ENCODE data around the gene DNASE1L1. TPM values are rescaled to one million over a fixed set of nuclear protein-coding genes. Genes with fewer than 3 reads are reported as not detected.

The DNASE1L1 gene
- total RNA-seq, 1 donor from 2014 or later: 56.3 TPM

DNA sequence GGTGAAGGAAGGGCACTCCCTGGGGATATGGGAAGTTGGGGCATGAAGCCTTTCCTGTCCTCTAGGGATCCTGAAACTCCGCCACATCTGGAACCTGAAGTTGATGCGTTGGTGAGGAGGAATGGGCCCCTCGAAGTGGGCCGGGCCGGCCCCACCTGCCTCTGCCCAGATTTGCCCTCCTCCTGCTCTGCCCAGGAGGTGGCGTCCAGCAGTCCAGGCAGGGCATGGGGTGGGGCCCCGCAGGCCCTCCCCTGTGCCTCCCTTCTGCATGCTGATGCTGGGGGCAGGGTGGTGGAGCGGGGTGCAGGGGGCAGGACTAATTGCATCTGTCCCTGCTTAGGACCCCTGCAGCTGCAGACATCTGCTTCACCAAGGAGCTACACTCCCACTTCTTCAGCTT is 4.1 kb upstream of the DNASE1L1 start:
- H3K9me3 ChIP-seq (replicated peaks): no peaks in the 10 kb centered on the region
- TF ChIP-seq, protein P1, sequence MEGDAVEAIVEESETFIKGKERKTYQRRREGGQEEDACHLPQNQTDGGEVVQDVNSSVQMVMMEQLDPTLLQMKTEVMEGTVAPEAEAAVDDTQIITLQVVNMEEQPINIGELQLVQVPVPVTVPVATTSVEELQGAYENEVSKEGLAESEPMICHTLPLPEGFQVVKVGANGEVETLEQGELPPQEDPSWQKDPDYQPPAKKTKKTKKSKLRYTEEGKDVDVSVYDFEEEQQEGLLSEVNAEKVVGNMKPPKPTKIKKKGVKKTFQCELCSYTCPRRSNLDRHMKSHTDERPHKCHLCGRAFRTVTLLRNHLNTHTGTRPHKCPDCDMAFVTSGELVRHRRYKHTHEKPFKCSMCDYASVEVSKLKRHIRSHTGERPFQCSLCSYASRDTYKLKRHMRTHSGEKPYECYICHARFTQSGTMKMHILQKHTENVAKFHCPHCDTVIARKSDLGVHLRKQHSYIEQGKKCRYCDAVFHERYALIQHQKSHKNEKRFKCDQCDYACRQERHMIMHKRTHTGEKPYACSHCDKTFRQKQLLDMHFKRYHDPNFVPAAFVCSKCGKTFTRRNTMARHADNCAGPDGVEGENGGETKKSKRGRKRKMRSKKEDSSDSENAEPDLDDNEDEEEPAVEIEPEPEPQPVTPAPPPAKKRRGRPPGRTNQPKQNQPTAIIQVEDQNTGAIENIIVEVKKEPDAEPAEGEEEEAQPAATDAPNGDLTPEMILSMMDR (IDR thresholded peaks at IDR 0.05; ENCODE audit: borderline replicate concordance): no peak
- H3K4me3 ChIP-seq: no peak overlapping the region
- H3K27ac ChIP-seq (replicated peaks): peak overlapping the region; percentile 98
- intact Hi-C loops (cut with micrococcal nuclease): no loop called here
- H3K4me1 ChIP-seq: peaks cover 27% of the 10 kb centered on the region
- no peaks in the 10 kb centered on the region for H3K36me3 ChIP-seq
- H3K27me3 ChIP-seq (ENCODE audit: low read depth): no peaks in the 10 kb centered on the region
- no peak for DNase-seq

DNA sequence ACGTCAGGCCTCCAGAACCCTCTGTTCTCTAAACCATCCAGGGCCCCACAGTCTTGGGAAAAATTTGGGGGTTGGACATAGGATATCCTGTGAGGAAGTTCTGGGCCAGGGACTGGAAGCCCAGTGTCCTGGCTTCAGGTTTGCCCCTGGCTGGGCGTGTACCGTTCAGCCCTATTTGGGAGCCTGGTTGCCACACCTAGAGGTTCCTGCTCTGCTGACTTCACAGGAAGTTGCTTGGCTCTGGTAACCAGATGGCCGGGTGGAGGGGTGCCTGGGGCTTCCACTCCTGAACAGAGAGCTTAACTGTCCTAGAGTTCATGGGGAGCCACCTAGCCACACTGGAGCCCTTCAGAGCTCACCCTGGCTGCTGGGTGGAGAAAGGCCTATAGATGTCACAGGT is 3.4 kb upstream of the DNASE1L1 start:
- Histone ChIP-seq H3K9me3 (replicated peaks) (no peaks in the 10 kb centered on the region), H3K36me3 (no peaks in the 10 kb centered on the region), H3K4me1 (peaks cover 27% of the 10 kb centered on the region), H3K27me3 (ENCODE audit: low read depth) (no peaks in the 10 kb centered on the region), H3K4me3 (peak overlapping the region; percentile 84), H3K27ac (replicated peaks) (peak overlapping the region; percentile 98)
- TF ChIP-seq, protein P1 (IDR thresholded peaks at IDR 0.05; ENCODE audit: borderline replicate concordance): no peak
- intact Hi-C loops (cut with micrococcal nuclease): no loop called here
- DNase-seq: no peak

DNA sequence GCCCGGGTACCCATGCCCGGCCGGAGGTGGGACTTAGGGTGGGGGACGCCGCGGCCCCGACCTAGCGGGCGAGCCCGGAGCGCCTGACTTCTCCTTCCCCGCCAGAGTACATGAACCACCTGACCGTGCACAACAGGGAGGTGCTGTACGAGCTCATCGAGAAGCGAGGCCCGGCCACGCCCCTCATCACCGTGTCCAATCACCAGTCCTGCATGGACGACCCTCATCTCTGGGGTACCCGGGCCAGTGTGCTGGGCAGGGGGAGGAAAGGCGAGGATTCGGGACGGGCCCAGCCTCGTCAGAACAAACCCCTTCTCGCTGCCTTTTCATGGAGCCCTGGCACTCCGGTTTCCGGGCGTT is 2.9 kb upstream of the DNASE1L1 start:
- Histone ChIP-seq H3K36me3 (no peaks in the 10 kb centered on the region), H3K27me3 (ENCODE audit: low read depth) (no peaks in the 10 kb centered on the region), H3K4me3 (peak overlapping the region; percentile 84), H3K4me1 (peaks cover 27% of the 10 kb centered on the region), H3K9me3 (replicated peaks) (no peaks in the 10 kb centered on the region), H3K27ac (replicated peaks) (peak overlapping the region; percentile 98)
- DNase-seq: peak; percentile 65
- TF ChIP-seq, protein P1 (IDR thresholded peaks at IDR 0.05; ENCODE audit: borderline replicate concordance): no peak
- intact Hi-C loops (cut with micrococcal nuclease): no loop called here

DNA sequence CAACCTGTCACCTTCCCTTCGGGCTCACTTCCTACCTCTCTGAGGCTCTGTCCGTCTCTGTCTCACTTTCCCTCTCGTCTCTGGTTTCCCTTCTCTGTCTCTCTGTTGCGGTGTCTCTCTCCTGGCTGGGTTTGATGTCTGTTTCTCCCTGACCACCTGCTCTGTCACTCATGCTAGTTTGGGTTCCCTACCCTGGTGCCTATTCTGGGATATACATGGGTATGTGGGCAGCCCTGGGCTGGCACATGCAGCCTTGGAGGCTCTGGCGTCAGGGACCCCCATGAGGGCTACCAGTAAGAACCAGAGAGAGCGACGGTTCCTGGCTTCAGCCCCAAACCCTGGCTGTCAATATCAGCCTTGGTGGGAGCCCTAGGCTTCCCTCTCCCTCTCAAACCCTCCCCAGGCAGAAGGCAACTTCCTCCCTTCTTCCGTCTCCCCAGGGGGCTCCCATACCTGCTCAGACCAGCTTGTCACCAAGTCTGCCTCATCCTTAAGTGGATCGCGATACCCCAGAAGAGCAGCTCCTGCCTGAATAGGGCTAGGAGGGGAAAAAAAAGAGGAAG is 314 bp downstream of the DNASE1L1 start:
- peak overlapping the region; percentile 80 for H3K27ac ChIP-seq (replicated peaks)
- TF ChIP-seq, protein P1 (IDR thresholded peaks at IDR 0.05; ENCODE audit: borderline replicate concordance): no peak
- no peaks in the 10 kb centered on the region for H3K27me3 ChIP-seq (ENCODE audit: low read depth)
- H3K36me3 ChIP-seq: no peaks in the 10 kb centered on the region
- intact Hi-C loops (cut with micrococcal nuclease): no loop called here
- no peak for DNase-seq
- H3K4me1 ChIP-seq: peaks cover 27% of the 10 kb centered on the region
- H3K9me3 ChIP-seq (replicated peaks): no peaks in the 10 kb centered on the region
- peak overlapping the region; percentile 58 for H3K4me3 ChIP-seq

DNA sequence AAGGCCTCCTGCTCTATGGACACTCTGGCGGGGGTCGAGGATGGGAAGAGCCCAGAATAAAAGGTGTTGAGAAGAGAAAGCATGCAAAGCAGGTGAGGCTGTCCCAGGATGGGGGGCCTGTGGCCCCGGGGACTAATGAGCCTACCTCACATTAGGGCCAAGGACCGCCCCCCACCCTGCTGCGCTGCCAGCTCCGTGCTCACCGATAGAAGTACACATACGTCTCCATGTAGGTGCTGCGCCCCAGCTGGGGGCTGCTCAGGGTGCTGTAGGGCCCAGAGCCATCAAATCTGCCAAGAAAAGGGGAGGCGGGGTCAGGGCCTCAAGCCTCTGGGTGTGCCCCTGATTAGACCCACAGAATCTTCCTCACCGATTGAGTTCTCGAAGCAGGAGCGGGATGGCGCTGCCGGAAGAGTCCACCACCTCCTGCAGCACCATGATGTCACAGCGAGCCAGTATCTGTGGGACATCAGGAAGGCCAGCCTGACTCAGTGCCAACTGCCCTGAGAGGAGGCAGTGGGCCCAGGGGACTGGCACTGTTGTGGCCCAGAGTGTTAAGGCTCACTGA is 4.3 kb downstream of the DNASE1L1 start:
- H3K36me3 ChIP-seq: peaks cover 16% of the 10 kb centered on the region
- no peak overlapping the region for H3K27ac ChIP-seq (replicated peaks)
- TF ChIP-seq, protein P1 (IDR thresholded peaks at IDR 0.05; ENCODE audit: borderline replicate concordance): no peak
- H3K27me3 ChIP-seq (ENCODE audit: low read depth): no peaks in the 10 kb centered on the region
- intact Hi-C loops (cut with micrococcal nuclease): no loop called here
- no peak overlapping the region for H3K4me3 ChIP-seq
- H3K9me3 ChIP-seq (replicated peaks): no peaks in the 10 kb centered on the region
- DNase-seq: no peak
- H3K4me1 ChIP-seq: peaks cover 8% of the 10 kb centered on the region
